ENCODE measurements around the gene SLMAP.
A peak's percentile ranks its signal among the peaks of the same experiment; 100 is the strongest.

Gene SLMAP

DNA sequence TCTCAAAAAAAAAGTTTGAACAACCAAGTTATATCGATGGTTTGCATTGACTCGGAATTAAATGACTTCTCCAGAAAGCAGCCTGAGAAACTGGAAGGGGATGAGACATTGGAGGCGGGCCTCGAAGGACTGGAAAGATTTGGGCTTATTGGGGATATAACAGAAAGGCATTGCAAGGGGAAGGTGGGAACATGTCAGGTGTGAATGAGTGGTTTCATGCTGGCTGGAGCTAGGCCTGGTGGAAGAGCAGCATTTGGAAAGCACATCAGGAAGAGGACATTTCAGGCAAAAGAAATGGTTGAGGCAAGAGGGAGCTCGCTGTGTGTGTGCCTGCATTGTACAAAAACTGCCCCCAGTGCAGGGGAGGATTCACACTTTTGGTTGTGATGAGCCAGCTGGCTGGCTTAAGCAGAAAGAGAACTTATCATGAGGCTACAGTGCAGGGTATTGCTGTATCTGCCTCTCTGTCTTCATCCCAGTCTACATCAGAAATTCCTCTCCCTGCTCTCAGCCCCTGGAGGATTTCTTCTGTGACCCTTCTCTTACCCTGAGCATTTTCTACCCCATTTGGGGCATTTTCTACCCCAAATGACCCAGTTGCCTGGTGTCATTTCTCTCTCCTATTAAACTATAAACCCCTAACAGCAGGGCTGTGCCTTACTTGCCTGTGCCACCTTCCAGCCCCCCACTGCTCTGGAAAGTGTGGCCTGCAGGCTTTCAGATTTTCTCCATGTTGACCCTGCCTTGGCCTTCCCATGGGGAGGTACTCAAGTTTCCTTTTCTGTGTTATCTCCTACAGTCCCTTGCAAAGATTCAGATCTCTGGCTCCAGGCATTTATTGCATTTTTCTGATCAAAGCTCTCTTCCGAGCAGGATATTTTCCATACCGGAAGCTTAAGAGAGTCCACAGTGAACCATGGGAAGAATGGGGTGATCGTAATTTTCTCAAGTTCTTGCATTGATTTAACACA lies 187.7 kb downstream of the SLMAP start:
- peaks cover 9% of the 10 kb centered on the region for H3K4me1 ChIP-seq (ENCODE audit: insufficient read depth, low read length)
- no peak overlapping the region for H3K27ac ChIP-seq (ENCODE audit: low read depth, low read length)
- H3K9me3 ChIP-seq (ENCODE audit: insufficient read depth, low read depth, low read length) = no peaks in the 10 kb centered on the region
- H3K9ac ChIP-seq (ENCODE audit: low read depth, low read length) = no peak overlapping the region
- 93% methylated on average over 8 of the region's 8 CpGs for WGBS
- H3K27me3 ChIP-seq (ENCODE audit: insufficient read depth, low read length) = no peaks in the 10 kb centered on the region
- no peaks in the 10 kb centered on the region for H3K36me3 ChIP-seq (ENCODE audit: insufficient read depth, low read length)
- H3K4me3 ChIP-seq (ENCODE audit: low read length) = no peak overlapping the region

- H3K4me3 ChIP-seq (ENCODE audit: low read length) = no peak overlapping the region
- H3K9ac ChIP-seq (ENCODE audit: low read depth, low read length) = no peak overlapping the region
- no peaks in the 10 kb centered on the region for H3K9me3 ChIP-seq (ENCODE audit: insufficient read depth, low read depth, low read length)
- no peak overlapping the region for H3K27ac ChIP-seq (ENCODE audit: low read depth, low read length)
- H3K36me3 ChIP-seq (ENCODE audit: insufficient read depth, low read length) = no peaks in the 10 kb centered on the region
- H3K27me3 ChIP-seq (ENCODE audit: insufficient read depth, low read length) = no peaks in the 10 kb centered on the region
- peaks cover 24% of the 10 kb centered on the region for H3K4me1 ChIP-seq (ENCODE audit: insufficient read depth, low read length)
- 95% methylated on average over 5 of the region's 5 CpGs for WGBS
Measured at GRCh38 chr3:57946970-57947381, 190.9 kb downstream of the SLMAP start.

GRCh38 chr3:57948080-57948671 lies 192.1 kb downstream of the SLMAP start:
- no peak overlapping the region for H3K9ac ChIP-seq (ENCODE audit: low read depth, low read length)
- H3K4me3 ChIP-seq (ENCODE audit: low read length) = no peak overlapping the region
- WGBS = 73% methylated on average over 12 of the region's 12 CpGs
- H3K9me3 ChIP-seq (ENCODE audit: insufficient read depth, low read depth, low read length) = no peaks in the 10 kb centered on the region
- peaks cover 29% of the 10 kb centered on the region for H3K4me1 ChIP-seq (ENCODE audit: insufficient read depth, low read length)
- no peaks in the 10 kb centered on the region for H3K27me3 ChIP-seq (ENCODE audit: insufficient read depth, low read length)
- no peak overlapping the region for H3K27ac ChIP-seq (ENCODE audit: low read depth, low read length)
- no peaks in the 10 kb centered on the region for H3K36me3 ChIP-seq (ENCODE audit: insufficient read depth, low read length)

DNA sequence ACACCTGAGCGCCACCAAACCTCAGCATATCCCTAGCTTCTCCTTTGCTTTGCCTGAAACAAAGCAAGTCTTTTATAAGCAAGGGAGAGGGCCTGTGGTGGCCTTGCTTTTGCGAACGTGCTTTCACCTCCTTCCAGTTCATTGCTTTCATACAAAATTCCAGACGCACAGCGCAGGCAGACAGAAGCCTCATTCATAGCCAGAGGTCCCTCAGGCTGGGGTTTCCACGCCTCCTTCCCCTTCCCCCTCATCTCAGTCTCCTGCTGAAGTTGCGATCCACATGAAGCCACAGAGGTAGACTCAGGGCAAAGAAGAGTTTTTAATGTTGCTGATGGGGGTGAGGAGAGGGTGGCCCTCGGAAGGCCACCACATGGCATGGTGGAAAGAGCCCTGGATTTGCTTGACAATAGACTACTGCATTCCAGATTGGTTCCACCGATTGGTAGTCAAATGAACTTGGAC lies 192.7 kb downstream of the SLMAP start:
- Histone ChIP-seq H3K27me3 (ENCODE audit: insufficient read depth, low read length) (no peaks in the 10 kb centered on the region), H3K9ac (ENCODE audit: low read depth, low read length) (no peak overlapping the region), H3K4me3 (ENCODE audit: low read length) (no peak overlapping the region), H3K36me3 (ENCODE audit: insufficient read depth, low read length) (no peaks in the 10 kb centered on the region), H3K27ac (ENCODE audit: low read depth, low read length) (no peak overlapping the region), H3K4me1 (ENCODE audit: insufficient read depth, low read length) (peaks cover 29% of the 10 kb centered on the region), H3K9me3 (ENCODE audit: insufficient read depth, low read depth, low read length) (no peaks in the 10 kb centered on the region)
- WGBS = 61% methylated on average over 9 of the region's 9 CpGs

DNA sequence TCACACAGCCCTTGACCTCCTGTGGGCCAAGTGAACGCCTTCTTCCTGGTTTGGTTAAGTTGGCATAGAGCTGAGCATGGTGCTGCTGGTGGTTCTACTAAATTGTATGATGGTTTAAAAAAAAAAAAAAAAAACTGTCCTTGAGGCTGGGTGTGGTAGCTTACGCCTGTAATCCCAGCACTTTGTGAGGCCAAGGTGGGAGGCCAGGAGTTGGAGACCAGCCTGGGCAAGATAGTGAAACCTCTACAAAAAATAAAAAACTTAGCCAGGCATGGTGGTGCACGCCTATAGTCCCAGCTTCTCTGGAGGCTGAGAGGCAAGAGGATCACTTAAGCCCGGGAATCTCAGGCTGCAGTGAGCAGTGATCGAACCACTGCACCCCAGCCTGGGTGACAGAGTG lies 193.2 kb downstream of the SLMAP start:
- H3K4me3 ChIP-seq (ENCODE audit: low read length) = no peak overlapping the region
- H3K4me1 ChIP-seq (ENCODE audit: insufficient read depth, low read length) = peaks cover 29% of the 10 kb centered on the region
- H3K27ac ChIP-seq (ENCODE audit: low read depth, low read length) = no peak overlapping the region
- H3K36me3 ChIP-seq (ENCODE audit: insufficient read depth, low read length) = no peaks in the 10 kb centered on the region
- 92% methylated on average over 5 of the region's 5 CpGs for WGBS
- no peaks in the 10 kb centered on the region for H3K9me3 ChIP-seq (ENCODE audit: insufficient read depth, low read depth, low read length)
- no peaks in the 10 kb centered on the region for H3K27me3 ChIP-seq (ENCODE audit: insufficient read depth, low read length)
- H3K9ac ChIP-seq (ENCODE audit: low read depth, low read length) = no peak overlapping the region

DNA sequence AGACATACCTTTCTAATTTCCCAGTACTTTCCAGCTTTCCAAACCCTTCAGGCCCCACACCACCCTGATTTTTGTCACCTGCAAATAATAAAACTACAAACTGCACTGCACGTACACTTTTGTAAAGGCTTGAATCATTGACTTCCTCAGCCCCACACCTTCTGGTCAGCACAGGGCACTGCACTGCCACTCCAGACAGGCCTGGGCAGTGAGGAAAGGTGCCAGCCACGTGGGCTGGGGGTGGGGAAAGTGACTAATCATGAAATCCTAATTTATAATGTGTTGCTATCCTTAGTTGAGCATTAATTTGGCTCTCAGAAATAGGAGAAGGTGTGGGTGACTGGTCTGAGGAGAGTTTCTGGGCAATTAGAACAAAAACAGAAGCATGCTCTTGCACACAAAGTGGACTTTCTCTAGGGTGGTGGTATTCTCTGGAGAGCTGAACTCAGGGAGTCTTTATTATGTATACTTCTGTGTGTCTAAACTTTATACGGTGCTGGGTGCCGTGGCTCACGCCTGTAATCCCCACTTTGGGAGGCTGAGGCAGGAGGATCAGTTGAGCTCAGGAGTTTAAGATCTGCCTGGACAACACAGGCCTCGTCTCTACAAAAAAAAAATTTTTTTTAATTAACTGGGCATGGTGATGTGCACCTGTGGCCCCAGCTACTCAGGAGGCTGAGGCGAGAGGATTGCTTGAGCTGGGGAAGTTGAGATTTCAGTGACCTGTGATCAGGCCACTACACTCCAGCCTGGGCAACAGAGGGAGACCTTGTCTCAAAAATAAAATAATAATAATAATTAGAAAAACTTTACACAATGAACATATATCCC lies 193.9 kb downstream of the SLMAP start:
- Histone ChIP-seq H3K36me3 (ENCODE audit: insufficient read depth, low read length) (no peaks in the 10 kb centered on the region), H3K4me3 (ENCODE audit: low read length) (no peak overlapping the region), H3K9ac (ENCODE audit: low read depth, low read length) (no peak overlapping the region), H3K4me1 (ENCODE audit: insufficient read depth, low read length) (peaks cover 29% of the 10 kb centered on the region), H3K27ac (ENCODE audit: low read depth, low read length) (no peak overlapping the region), H3K27me3 (ENCODE audit: insufficient read depth, low read length) (no peaks in the 10 kb centered on the region), H3K9me3 (ENCODE audit: insufficient read depth, low read depth, low read length) (no peaks in the 10 kb centered on the region)
- WGBS = 92% methylated on average over 7 of the region's 7 CpGs

- H3K36me3 ChIP-seq (ENCODE audit: insufficient read depth, low read length) = no peaks in the 10 kb centered on the region
- peak overlapping the region; percentile 33; the same call in 1 of the 2 replicates for H3K9ac ChIP-seq (ENCODE audit: low read depth, low read length)
- WGBS = 85% methylated on average over 8 of the region's 8 CpGs
- no peak overlapping the region for H3K4me3 ChIP-seq (ENCODE audit: low read length)
- no peaks in the 10 kb centered on the region for H3K9me3 ChIP-seq (ENCODE audit: insufficient read depth, low read depth, low read length)
- peaks cover 29% of the 10 kb centered on the region for H3K4me1 ChIP-seq (ENCODE audit: insufficient read depth, low read length)
- H3K27ac ChIP-seq (ENCODE audit: low read depth, low read length) = peak overlapping the region; percentile 22
- no peaks in the 10 kb centered on the region for H3K27me3 ChIP-seq (ENCODE audit: insufficient read depth, low read length)
Measured at GRCh38 chr3:57951066-57951882, 195.2 kb downstream of the SLMAP start.

GRCh38 chr3:57952208-57952631 lies 196.1 kb downstream of the SLMAP start:
- Histone ChIP-seq H3K9me3 (ENCODE audit: insufficient read depth, low read depth, low read length) (no peaks in the 10 kb centered on the region), H3K36me3 (ENCODE audit: insufficient read depth, low read length) (no peaks in the 10 kb centered on the region), H3K4me1 (ENCODE audit: insufficient read depth, low read length) (peaks cover 29% of the 10 kb centered on the region), H3K27me3 (ENCODE audit: insufficient read depth, low read length) (no peaks in the 10 kb centered on the region), H3K9ac (ENCODE audit: low read depth, low read length) (peak overlapping the region; percentile 33; the same call in 1 of the 2 replicates), H3K4me3 (ENCODE audit: low read length) (no peak overlapping the region), H3K27ac (ENCODE audit: low read depth, low read length) (peak overlapping the region; percentile 54)
- 76% methylated on average over 4 of the region's 4 CpGs for WGBS

- Histone ChIP-seq H3K27me3 (ENCODE audit: insufficient read depth, low read length) (no peaks in the 10 kb centered on the region), H3K36me3 (ENCODE audit: insufficient read depth, low read length) (no peaks in the 10 kb centered on the region), H3K4me3 (ENCODE audit: low read length) (no peak overlapping the region), H3K9ac (ENCODE audit: low read depth, low read length) (peak overlapping the region; percentile 25; the same call in 1 of the 2 replicates), H3K4me1 (ENCODE audit: insufficient read depth, low read length) (peaks cover 29% of the 10 kb centered on the region), H3K27ac (ENCODE audit: low read depth, low read length) (peak overlapping the region; percentile 54; the same call in 1 of the 2 replicates), H3K9me3 (ENCODE audit: insufficient read depth, low read depth, low read length) (no peaks in the 10 kb centered on the region)
- 91% methylated on average over 5 of the region's 5 CpGs for WGBS
Measured at GRCh38 chr3:57952651-57953050, 196.5 kb downstream of the SLMAP start.

- Histone ChIP-seq H3K9me3 (ENCODE audit: insufficient read depth, low read depth, low read length) (no peaks in the 10 kb centered on the region), H3K4me3 (ENCODE audit: low read length) (no peak overlapping the region), H3K36me3 (ENCODE audit: insufficient read depth, low read length) (no peaks in the 10 kb centered on the region), H3K27me3 (ENCODE audit: insufficient read depth, low read length) (no peaks in the 10 kb centered on the region), H3K27ac (ENCODE audit: low read depth, low read length) (peak overlapping the region; percentile 25; the same call in 1 of the 2 replicates), H3K4me1 (ENCODE audit: insufficient read depth, low read length) (peaks cover 22% of the 10 kb centered on the region), H3K9ac (ENCODE audit: low read depth, low read length) (no peak overlapping the region)
- WGBS = 96% methylated on average over 7 of the region's 7 CpGs
Measured at GRCh38 chr3:57953576-57953975, 197.5 kb downstream of the SLMAP start.
